ENCODE data around the gene COPS7A. TPM values are rescaled to one million over a fixed set of nuclear protein-coding genes. Genes with fewer than 3 reads are reported as not detected.

The COPS7A gene
- total RNA-seq, 1 donor, result 98.8 TPM

GRCh38 chr12:6763380-6763779, 39.5 kb downstream of the COPS7A start:
- H4K20me1 ChIP-seq (ENCODE audit: insufficient read depth, low read length), result peaks cover 6% of the 10 kb centered on the region
- peak overlapping the region; percentile 64 for H3K4me3 ChIP-seq (ENCODE audit: insufficient read depth, low read length)
- no peak for DNase-seq (ENCODE audit: insufficient read length, low spot score, missing footprints)
- peak overlapping the region; percentile 78 for H3K27ac ChIP-seq (ENCODE audit: low read depth, low read length)
- H3K9me3 ChIP-seq (ENCODE audit: low read depth, low read length), result no peaks in the 10 kb centered on the region
- peaks cover 30% of the 10 kb centered on the region for H3K4me1 ChIP-seq (ENCODE audit: insufficient read depth, low read length)
- no peaks in the 10 kb centered on the region for H3K36me3 ChIP-seq (ENCODE audit: insufficient read depth, low read length)
- H2AFZ ChIP-seq (ENCODE audit: low read length), result peak overlapping the region; percentile 90
- TF ChIP-seq, protein P1, sequence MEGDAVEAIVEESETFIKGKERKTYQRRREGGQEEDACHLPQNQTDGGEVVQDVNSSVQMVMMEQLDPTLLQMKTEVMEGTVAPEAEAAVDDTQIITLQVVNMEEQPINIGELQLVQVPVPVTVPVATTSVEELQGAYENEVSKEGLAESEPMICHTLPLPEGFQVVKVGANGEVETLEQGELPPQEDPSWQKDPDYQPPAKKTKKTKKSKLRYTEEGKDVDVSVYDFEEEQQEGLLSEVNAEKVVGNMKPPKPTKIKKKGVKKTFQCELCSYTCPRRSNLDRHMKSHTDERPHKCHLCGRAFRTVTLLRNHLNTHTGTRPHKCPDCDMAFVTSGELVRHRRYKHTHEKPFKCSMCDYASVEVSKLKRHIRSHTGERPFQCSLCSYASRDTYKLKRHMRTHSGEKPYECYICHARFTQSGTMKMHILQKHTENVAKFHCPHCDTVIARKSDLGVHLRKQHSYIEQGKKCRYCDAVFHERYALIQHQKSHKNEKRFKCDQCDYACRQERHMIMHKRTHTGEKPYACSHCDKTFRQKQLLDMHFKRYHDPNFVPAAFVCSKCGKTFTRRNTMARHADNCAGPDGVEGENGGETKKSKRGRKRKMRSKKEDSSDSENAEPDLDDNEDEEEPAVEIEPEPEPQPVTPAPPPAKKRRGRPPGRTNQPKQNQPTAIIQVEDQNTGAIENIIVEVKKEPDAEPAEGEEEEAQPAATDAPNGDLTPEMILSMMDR (IDR thresholded peaks at IDR 0.05; ENCODE audit: extremely low read depth, low read depth, low read length), result no peak
- H3K27me3 ChIP-seq (ENCODE audit: insufficient read depth, low read length), result no peaks in the 10 kb centered on the region
- peaks cover 16% of the 10 kb centered on the region for H3K79me2 ChIP-seq (ENCODE audit: insufficient read depth, low read length)
- peak overlapping the region; percentile 79 for H3K4me2 ChIP-seq (ENCODE audit: insufficient read depth, low read length)

DNA sequence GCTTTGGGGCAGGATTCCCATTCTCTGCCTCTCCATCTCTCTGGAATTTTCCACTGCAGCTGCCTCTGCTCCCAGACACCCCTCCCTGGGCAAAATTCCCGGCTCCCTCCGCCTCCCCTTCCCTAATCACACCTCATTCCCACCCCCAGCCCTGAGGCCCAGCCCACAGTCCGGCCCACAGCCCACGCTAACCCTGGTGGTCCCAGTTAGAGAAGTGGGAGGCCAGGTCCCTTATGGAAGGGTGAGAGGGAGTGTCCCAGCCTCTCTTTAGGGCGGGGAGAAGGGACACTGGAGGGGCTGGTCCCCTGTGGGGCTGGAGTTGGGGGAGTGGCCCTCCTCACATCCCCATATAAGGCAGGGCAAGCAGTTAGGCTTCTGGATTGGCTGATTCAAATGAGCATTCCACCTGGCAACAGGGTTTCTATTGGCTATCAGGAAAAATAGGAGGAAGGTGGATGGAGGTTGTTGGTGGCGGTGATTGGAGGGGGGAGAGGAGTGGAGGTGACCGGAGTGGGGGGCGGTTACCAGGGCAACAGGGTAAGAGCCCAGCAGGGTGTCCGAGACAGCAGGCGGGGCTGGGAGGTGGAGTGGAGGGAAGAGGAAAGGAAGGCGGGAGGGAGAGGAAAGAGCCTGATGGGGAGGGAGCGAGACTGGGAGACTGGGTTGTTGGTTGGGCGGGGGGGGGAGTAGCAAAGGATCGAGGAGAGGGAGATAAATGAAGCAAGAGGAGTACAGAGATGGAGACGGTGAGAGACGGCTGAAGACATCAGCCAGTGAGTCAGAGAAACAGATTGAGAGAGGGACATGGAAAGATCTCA, 40.4 kb downstream of the COPS7A start:
- peak overlapping the region; percentile 64 for H3K4me3 ChIP-seq (ENCODE audit: insufficient read depth, low read length)
- no peaks in the 10 kb centered on the region for H3K36me3 ChIP-seq (ENCODE audit: insufficient read depth, low read length)
- H3K9me3 ChIP-seq (ENCODE audit: low read depth, low read length), result no peaks in the 10 kb centered on the region
- H3K4me2 ChIP-seq (ENCODE audit: insufficient read depth, low read length), result peak overlapping the region; percentile 79
- H2AFZ ChIP-seq (ENCODE audit: low read length), result peak overlapping the region; percentile 90
- peaks cover 24% of the 10 kb centered on the region for H3K79me2 ChIP-seq (ENCODE audit: insufficient read depth, low read length)
- peaks cover 14% of the 10 kb centered on the region for H4K20me1 ChIP-seq (ENCODE audit: insufficient read depth, low read length)
- TF ChIP-seq, protein P1 (IDR thresholded peaks at IDR 0.05; ENCODE audit: extremely low read depth, low read depth, low read length), result no peak
- no peaks in the 10 kb centered on the region for H3K27me3 ChIP-seq (ENCODE audit: insufficient read depth, low read length)
- DNase-seq (ENCODE audit: insufficient read length, low spot score, missing footprints), result peak; percentile 98
- peaks cover 38% of the 10 kb centered on the region for H3K4me1 ChIP-seq (ENCODE audit: insufficient read depth, low read length)
- peak overlapping the region; percentile 78 for H3K27ac ChIP-seq (ENCODE audit: low read depth, low read length)

DNA sequence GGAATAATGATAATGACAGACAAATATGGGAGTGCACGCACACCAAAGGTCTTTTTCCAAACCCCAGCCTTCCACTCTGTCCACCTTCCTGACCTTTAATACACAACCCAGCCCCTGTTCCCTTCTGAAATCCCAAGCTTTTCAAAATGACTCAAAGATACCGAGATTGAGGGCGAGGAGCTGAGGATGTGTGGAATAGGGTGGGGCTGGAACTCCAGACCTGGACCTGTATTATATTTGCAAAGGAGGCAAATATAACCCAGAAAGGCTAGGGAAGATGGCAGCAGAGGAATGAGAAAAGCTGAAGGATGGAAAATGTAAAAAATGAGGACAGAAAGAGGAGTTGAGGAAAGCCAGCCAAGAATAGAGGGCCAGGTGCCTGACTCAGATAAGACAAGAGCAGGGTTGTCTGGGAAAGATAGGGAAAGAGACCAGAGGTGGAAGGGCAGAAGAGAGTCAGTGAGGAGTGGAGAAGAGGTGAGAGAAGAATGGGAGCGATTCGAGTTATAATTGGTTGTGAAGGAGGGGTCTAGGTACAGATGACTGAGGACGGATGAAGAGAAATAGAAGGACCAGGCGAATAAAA, 41.3 kb downstream of the COPS7A start:
- Histone ChIP-seq H3K27ac (ENCODE audit: low read depth, low read length) (peak overlapping the region; percentile 78), H4K20me1 (ENCODE audit: insufficient read depth, low read length) (peaks cover 23% of the 10 kb centered on the region), H3K4me2 (ENCODE audit: insufficient read depth, low read length) (peak overlapping the region; percentile 79), H3K36me3 (ENCODE audit: insufficient read depth, low read length) (peaks cover 6% of the 10 kb centered on the region), H3K4me1 (ENCODE audit: insufficient read depth, low read length) (peaks cover 38% of the 10 kb centered on the region), H3K27me3 (ENCODE audit: insufficient read depth, low read length) (no peaks in the 10 kb centered on the region), H3K9me3 (ENCODE audit: low read depth, low read length) (no peaks in the 10 kb centered on the region), H3K4me3 (ENCODE audit: insufficient read depth, low read length) (peak overlapping the region; percentile 89), H2AFZ (ENCODE audit: low read length) (peak overlapping the region; percentile 5), H3K79me2 (ENCODE audit: insufficient read depth, low read length) (peaks cover 29% of the 10 kb centered on the region)
- DNase-seq (ENCODE audit: insufficient read length, low spot score, missing footprints), result peak; percentile 76
- TF ChIP-seq, protein P1 (IDR thresholded peaks at IDR 0.05; ENCODE audit: extremely low read depth, low read depth, low read length), result no peak

All from osteoblast (primary cell).